Measurements from ENCODE around the gene MTRF1L.

GRCh38 chr6:152969688-152970418 is 32.7 kb downstream of the MTRF1L start:
- TF ChIP-seq EZH2 (IDR thresholded peaks at IDR 0.05; ENCODE audit: borderline replicate concordance, insufficient read depth, low read depth, low read length, poor library complexity, severe bottlenecking) (no peak), CTCF (IDR thresholded peaks at IDR 0.05) (no peak)

Data from B cell (primary cell).